RWPE2 (cell line): Measurements from ENCODE around the gene SURF4.

Experiments used
- ATAC-seq: fragments of 200-7000 bp; cut with Tn5 transposase; 3 replicates; pipeline ENCODE4 v1.9.1; 2021; ENCODE audit warnings: low read depth
- DNase-seq: peaks from one replicate; pipeline ENCODE4 v3.0.0-alpha.2; 2020; ENCODE audit warnings: low spot score
- H3K27ac ChIP-seq: fragments of 450-650 bp; 2 replicates; pipeline ENCODE4 v1.5.1; 2017; ENCODE audit warnings: mild to moderate bottlenecking; ENCODE audit not compliant: poor library complexity, severe bottlenecking
- H3K27me3 ChIP-seq: fragments of 250-450 bp; sonication (Bioruptor Pico); 2 replicates; pipeline ENCODE4 v1.5.1; 2021; ENCODE audit warnings: mild to moderate bottlenecking, moderate library complexity; ENCODE audit not compliant: insufficient read depth, poor library complexity, severe bottlenecking
- H3K36me3 ChIP-seq: fragments of 250-450 bp; sonication (Bioruptor Pico); 2 replicates; pipeline ENCODE4 v1.5.1; 2020; ENCODE audit warnings: low read depth, mild to moderate bottlenecking, moderate library complexity
- H3K4me1 ChIP-seq: fragments of 250-450 bp; sonication (Bioruptor Pico); 2 replicates; pipeline ENCODE4 v1.5.1; 2021; ENCODE audit warnings: mild to moderate bottlenecking, moderate library complexity; ENCODE audit not compliant: insufficient read depth, poor library complexity, severe bottlenecking
- H3K4me3 ChIP-seq: fragments of 250-450 bp; sonication (Bioruptor Pico); 2 replicates; pipeline ENCODE4 v1.5.1; 2021; ENCODE audit warnings: mild to moderate bottlenecking, moderate library complexity; ENCODE audit not compliant: severe bottlenecking
- H3K9me3 ChIP-seq: fragments of 250-450 bp; sonication (Bioruptor Pico); 2 replicates; pipeline ENCODE4 v1.5.1; 2021; ENCODE audit warnings: mild to moderate bottlenecking, moderate library complexity; ENCODE audit not compliant: severe bottlenecking
- CTCF ChIP-seq: fragments of 450-650 bp; IDR thresholded peaks from one replicate; pipeline ENCODE4 v1.5.1; 2017; ENCODE audit warnings: mild to moderate bottlenecking, moderate library complexity; ENCODE audit not compliant: poor library complexity, severe bottlenecking

Gene SURF4

GRCh38 chr9:133390713-133391112, 14.9 kb upstream of the SURF4 start:
- TF ChIP-seq CTCF, result no peak

GRCh38 chr9:133389562-133389961, 13.7 kb upstream of the SURF4 start:
- Histone ChIP-seq H3K27ac (no peak overlapping the region), H3K27me3 (no peaks in the 10 kb centered on the region), H3K36me3 (no peaks in the 10 kb centered on the region), H3K4me1 (no peaks in the 10 kb centered on the region), H3K4me3 (no peak overlapping the region), H3K9me3 (no peaks in the 10 kb centered on the region)
- no peak for TF ChIP-seq CTCF
- ATAC-seq (no peak), DNase-seq (no peak)

More at GRCh38 chr9:133390713-133391112, 14.9 kb upstream of the SURF4 start:
- no peaks in the 10 kb centered on the region for H3K4me1 ChIP-seq
- H3K4me3 ChIP-seq, result no peak overlapping the region
- no peaks in the 10 kb centered on the region for H3K27me3 ChIP-seq
- H3K36me3 ChIP-seq, result no peaks in the 10 kb centered on the region
- no peaks in the 10 kb centered on the region for H3K9me3 ChIP-seq
- DNase-seq, result no peak
- no peak for ATAC-seq
- H3K27ac ChIP-seq, result no peak overlapping the region

GRCh38 chr9:133389025-133389557, 13.2 kb upstream of the SURF4 start:
- no peak for DNase-seq
- no peaks in the 10 kb centered on the region for H3K36me3 ChIP-seq
- no peak overlapping the region for H3K4me3 ChIP-seq
- ATAC-seq, result no peak
- no peaks in the 10 kb centered on the region for H3K9me3 ChIP-seq
- H3K27ac ChIP-seq, result no peak overlapping the region
- H3K27me3 ChIP-seq, result no peaks in the 10 kb centered on the region
- TF ChIP-seq CTCF, result no peak
- no peaks in the 10 kb centered on the region for H3K4me1 ChIP-seq

- DNase-seq (no peak), ATAC-seq (peak; percentile 46)
- Histone ChIP-seq H3K9me3 (no peaks in the 10 kb centered on the region), H3K4me1 (no peaks in the 10 kb centered on the region), H3K4me3 (no peak overlapping the region), H3K36me3 (no peaks in the 10 kb centered on the region), H3K27ac (no peak overlapping the region), H3K27me3 (no peaks in the 10 kb centered on the region)
- TF ChIP-seq CTCF, result no peak
Observed at GRCh38 chr9:133387680-133388079, 11.8 kb upstream of the SURF4 start.

- DNase-seq (no peak), ATAC-seq (no peak)
- Histone ChIP-seq H3K27ac (no peak overlapping the region), H3K36me3 (no peaks in the 10 kb centered on the region), H3K9me3 (no peaks in the 10 kb centered on the region), H3K4me1 (no peaks in the 10 kb centered on the region), H3K27me3 (no peaks in the 10 kb centered on the region), H3K4me3 (no peak overlapping the region)
- no peak for TF ChIP-seq CTCF
Observed at GRCh38 chr9:133386338-133386737, 10.5 kb upstream of the SURF4 start.
